HG02798 (cell line): ENCODE measurements around the gene PLEKHG4B.

Experiments used
- ATAC-seq: cut with Tn5 transposase; IDR thresholded peaks from one replicate; pipeline ENCODE4 v1.9.1; 2021; ENCODE audit warnings: mild to moderate bottlenecking; ENCODE audit not compliant: unreplicated experiment, poor library complexity

The PLEKHG4B gene

GRCh38 chr5:75331-76320 is 16.3 kb upstream of the PLEKHG4B start:
- ATAC-seq: no peak

GRCh38 chr5:76358-77169 is 15.4 kb upstream of the PLEKHG4B start:
- no peak for ATAC-seq

GRCh38 chr5:77170-77501 is 14.8 kb upstream of the PLEKHG4B start:
- ATAC-seq: no peak

- ATAC-seq: no peak
These were observed 14.4 kb upstream of the PLEKHG4B start for GRCh38 chr5:77546-77945.

GRCh38 chr5:77957-78804 is 13.8 kb upstream of the PLEKHG4B start:
- no peak for ATAC-seq

- no peak for ATAC-seq
These were observed 13.2 kb upstream of the PLEKHG4B start for GRCh38 chr5:78805-79149.

GRCh38 chr5:79263-79662 is 12.7 kb upstream of the PLEKHG4B start:
- no peak for ATAC-seq

- ATAC-seq: no peak
These were observed 12.1 kb upstream of the PLEKHG4B start for GRCh38 chr5:79821-80220.

- no peak for ATAC-seq
These were observed 10.5 kb upstream of the PLEKHG4B start for GRCh38 chr5:81391-82021.

GRCh38 chr5:82097-82496 is 9.9 kb upstream of the PLEKHG4B start:
- ATAC-seq: no peak

GRCh38 chr5:82570-82969 is 9.4 kb upstream of the PLEKHG4B start:
- no peak for ATAC-seq

GRCh38 chr5:83029-83428 is 8.9 kb upstream of the PLEKHG4B start:
- ATAC-seq: no peak

GRCh38 chr5:85334-85995 is 6.5 kb upstream of the PLEKHG4B start:
- ATAC-seq: no peak

GRCh38 chr5:89337-90286 is 2.4 kb upstream of the PLEKHG4B start:
- no peak for ATAC-seq

GRCh38 chr5:90590-91547 is 1.1 kb upstream of the PLEKHG4B start:
- ATAC-seq: no peak

- no peak for ATAC-seq
These were observed 643 bp downstream of the PLEKHG4B start for GRCh38 chr5:92401-93220.
